Vagina (tissue), 2 donors: ENCODE data around the gene ALDH1L1.

Experiments
- POLR2A ChIP-seq, 2 donors: fragments of 450-650 bp; IDR thresholded peaks; one replicate each; pipeline ENCODE4 v1.6.1; 2017; ENCODE audit warnings: antibody characterized with exemption in 2 of 2, mild to moderate bottlenecking in 2 of 2, moderate library complexity in 2 of 2
- POLR2AphosphoS5 ChIP-seq, 2 donors: sonication (generic); formaldehyde crosslinking; IDR thresholded peaks; one replicate each; pipeline ENCODE4 v1.9.0; 2017; ENCODE audit warnings: antibody characterized with exemption in 2 of 2, mild to moderate bottlenecking in 2 of 2, low read depth in 1 of 2; ENCODE audit not compliant: insufficient read depth in 1 of 2
- TF ChIP-seq, protein P1 (sequence below), 3 experiments: fragments of 450-650 bp in 2 of 3; fragments of 200-600 bp in 1 of 3; sonication (generic) in 1 of 3; IDR thresholded peaks; one replicate each; pipeline ENCODE4 v1.5.1; 2017 to 2019; ENCODE audit warnings: antibody characterized with exemption in 3 of 3, mild to moderate bottlenecking in 2 of 3, moderate library complexity in 2 of 3

DNA sequence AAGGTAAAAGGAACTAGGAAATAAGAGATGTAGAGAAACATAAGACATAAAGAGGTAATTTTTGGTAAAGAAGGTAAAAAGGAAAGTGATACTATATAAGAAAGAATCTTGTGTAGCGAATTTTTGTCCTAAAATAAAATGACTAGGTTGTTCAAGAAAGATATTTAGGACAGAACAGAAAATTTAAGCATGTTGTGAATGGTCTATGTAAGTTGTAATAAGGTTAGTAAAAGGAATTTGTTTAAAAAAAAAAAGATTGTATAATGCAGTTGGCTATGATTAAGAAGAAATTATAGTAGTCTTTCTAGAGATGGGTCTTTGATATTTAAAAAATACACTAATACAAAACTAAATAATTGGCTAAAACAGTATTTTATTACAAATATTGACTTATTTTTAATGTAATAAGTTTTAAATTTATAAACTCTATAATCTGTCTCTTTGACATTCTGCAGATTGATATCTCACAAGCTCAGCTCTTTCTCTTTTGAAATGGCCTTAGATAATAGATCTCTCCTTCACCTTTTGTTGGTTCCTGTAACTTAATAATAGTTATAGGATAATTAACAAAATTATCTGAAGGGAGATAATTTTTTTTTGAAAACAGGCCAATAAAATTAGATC lies 92.7 kb downstream of the ALDH1L1 start:
- TF ChIP-seq, protein P1, sequence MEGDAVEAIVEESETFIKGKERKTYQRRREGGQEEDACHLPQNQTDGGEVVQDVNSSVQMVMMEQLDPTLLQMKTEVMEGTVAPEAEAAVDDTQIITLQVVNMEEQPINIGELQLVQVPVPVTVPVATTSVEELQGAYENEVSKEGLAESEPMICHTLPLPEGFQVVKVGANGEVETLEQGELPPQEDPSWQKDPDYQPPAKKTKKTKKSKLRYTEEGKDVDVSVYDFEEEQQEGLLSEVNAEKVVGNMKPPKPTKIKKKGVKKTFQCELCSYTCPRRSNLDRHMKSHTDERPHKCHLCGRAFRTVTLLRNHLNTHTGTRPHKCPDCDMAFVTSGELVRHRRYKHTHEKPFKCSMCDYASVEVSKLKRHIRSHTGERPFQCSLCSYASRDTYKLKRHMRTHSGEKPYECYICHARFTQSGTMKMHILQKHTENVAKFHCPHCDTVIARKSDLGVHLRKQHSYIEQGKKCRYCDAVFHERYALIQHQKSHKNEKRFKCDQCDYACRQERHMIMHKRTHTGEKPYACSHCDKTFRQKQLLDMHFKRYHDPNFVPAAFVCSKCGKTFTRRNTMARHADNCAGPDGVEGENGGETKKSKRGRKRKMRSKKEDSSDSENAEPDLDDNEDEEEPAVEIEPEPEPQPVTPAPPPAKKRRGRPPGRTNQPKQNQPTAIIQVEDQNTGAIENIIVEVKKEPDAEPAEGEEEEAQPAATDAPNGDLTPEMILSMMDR (IDR thresholded peaks at IDR 0.05), result no peak
- TF ChIP-seq POLR2A (IDR thresholded peaks at IDR 0.05) (no peak), POLR2AphosphoS5 (IDR thresholded peaks at IDR 0.05; ENCODE audit: insufficient read depth in 1 of 2, low read depth in 1 of 2) (no peak)
